GM18505 (cell line): ENCODE results near the gene CLMN.

Experiments used
- ATAC-seq: cut with Tn5 transposase; IDR thresholded peaks from one replicate; pipeline ENCODE4 v1.9.1; 2021; ENCODE audit not compliant: unreplicated experiment
- POLR2A ChIP-seq: IDR thresholded peaks from 4 replicates; pipeline ENCODE4 v1.6.1; 2011; ENCODE audit warnings: borderline replicate concordance; ENCODE audit not compliant: insufficient read depth, insufficient read length; ENCODE audit errors: extremely low read depth

Gene CLMN

GRCh38 chr14:95297832-95298231, 21.9 kb downstream of the CLMN start:
- ATAC-seq: no peak
- no peak for TF ChIP-seq POLR2A

GRCh38 chr14:95296966-95297365, 22.7 kb downstream of the CLMN start:
- no peak for ATAC-seq
- TF ChIP-seq POLR2A: no peak

DNA sequence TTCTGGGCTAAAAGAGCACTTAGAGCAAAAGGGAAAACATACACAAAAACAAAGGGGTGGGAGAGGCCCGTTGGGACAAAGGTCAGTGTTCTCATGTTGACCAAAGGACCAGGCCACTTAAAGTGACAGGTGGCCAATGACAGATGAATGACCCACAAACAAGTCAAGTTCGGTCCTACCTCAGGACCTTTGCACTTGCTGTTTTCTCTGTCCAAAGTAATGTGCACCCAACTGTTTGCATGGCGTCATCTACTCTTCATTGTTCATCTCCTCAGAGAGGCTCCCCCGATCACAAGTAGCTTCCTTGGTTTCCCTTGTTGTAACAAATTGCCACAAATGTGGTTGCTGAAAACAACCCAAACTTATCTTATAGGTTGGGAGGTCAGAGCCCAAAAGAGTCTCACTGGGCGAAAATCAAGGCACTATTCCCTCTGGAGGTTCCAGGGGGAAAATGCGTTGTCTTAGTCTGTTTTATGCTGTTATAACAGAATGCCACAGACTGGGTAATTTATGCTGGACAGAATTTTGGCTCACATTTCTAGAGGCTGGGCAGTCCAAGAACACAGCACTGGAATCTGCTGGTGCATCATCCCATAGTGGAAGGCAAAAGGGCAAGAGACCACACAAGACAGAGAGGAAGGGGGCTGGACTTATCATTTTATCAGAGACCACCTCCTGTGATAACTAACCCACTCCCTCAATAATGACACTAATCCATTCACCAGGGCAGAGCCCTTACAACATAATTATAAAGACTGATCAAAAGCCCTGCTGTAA, 23.9 kb downstream of the CLMN start:
- no peak for ATAC-seq
- TF ChIP-seq POLR2A: no peak

- ATAC-seq: no peak
- TF ChIP-seq POLR2A: no peak
Measured at GRCh38 chr14:95294834-95295599, 24.7 kb downstream of the CLMN start.

GRCh38 chr14:95294320-95294719, 25.4 kb downstream of the CLMN start:
- no peak for ATAC-seq
- TF ChIP-seq POLR2A: no peak

- TF ChIP-seq POLR2A: no peak
- ATAC-seq: no peak
Measured at GRCh38 chr14:95293449-95293848, 26.3 kb downstream of the CLMN start.

DNA sequence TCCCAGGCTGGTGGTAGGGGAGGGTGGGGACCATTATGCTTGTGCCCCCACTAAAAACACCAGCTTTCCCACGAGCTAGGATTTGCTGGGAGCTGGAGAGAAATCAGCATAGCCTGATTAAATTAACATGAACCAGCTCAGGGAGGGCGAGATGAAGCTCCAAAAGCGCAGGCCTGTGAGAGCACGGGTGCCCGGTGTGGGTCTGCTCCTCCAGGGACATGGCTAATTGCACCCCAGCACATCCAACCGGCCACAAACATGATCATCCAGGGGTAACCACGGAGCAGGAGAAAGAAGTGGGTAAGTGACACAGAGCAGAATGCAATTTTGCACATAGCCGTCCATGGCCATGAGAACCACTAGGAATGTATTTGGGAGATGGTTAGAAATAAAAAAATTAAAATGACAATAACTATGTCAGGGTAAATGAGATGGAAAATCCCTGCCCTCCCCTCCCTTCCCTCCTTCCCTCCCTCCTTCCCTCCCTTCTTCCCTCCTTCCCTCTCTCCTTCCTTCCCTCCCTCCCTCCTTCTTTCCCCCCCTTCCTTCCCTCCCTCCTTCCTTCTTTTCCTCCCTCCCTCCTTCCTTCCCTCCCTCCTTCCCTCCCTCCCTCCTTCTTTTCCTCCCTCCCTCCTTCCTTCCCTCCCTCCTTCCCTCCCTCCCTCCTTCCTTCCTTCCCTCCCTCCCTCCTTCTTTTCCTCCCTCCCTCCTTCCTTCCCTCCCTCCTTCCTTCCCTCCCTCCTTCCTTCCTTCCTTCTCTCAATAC, 26.9 kb downstream of the CLMN start:
- TF ChIP-seq POLR2A: no peak
- no peak for ATAC-seq

DNA sequence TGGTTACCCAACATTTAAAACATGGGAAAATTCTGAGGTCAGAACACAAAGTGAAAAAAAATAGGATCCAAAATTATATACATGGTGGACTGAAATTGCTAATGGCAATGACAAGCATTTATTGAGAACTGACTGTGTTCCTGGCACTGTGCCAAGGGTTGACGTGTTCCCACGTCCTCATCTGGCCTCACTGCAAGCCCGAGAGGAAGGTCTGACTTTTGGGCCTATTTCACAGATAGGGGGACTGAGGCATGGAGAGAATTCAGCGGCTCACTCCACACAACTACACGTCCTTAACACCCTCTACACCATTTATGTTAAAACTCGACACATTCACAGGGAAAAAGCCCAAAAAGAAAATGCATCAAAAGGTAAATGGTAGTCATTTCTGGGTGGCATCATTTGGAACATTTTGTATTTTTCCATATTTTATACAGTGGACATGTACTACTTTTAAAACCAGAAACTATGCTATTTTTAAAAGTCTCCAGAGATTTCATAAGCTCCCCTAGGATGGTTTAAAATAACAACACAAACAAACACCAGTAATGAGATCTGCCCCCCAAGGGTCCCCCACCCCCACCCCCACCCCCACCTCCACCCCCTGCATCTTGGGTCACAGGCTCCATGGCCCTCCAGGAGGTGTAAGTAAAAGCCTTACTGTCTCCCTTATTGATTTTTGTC, 27.7 kb downstream of the CLMN start:
- ATAC-seq: no peak
- TF ChIP-seq POLR2A: no peak

DNA sequence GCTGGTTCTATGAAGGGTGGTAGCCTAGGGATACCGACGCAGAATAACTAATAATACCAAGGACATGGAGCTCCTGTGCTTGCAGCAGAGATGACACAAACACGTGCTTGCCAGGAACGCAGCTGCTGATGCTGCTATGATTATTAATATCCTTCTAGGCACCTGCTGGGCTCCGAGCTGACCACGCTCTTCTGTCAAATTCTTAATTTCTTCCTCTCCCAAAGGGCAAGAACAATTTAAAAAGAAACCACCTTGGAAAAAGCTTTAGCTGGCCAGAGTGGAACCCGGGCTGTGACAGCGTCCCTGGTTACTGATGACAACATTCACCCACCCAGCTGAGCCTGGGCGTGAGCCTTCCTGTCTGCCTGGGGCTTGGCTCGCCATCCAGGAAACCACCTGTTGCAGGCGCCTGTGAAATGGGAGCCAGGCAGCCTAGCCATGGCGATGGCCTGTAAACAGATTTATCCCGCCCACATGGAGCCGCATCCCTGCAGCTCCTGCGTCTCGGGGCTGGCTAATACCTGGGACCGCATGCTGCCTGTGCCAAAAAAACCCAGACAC, 28.8 kb downstream of the CLMN start:
- ATAC-seq: no peak
- no peak for TF ChIP-seq POLR2A

DNA sequence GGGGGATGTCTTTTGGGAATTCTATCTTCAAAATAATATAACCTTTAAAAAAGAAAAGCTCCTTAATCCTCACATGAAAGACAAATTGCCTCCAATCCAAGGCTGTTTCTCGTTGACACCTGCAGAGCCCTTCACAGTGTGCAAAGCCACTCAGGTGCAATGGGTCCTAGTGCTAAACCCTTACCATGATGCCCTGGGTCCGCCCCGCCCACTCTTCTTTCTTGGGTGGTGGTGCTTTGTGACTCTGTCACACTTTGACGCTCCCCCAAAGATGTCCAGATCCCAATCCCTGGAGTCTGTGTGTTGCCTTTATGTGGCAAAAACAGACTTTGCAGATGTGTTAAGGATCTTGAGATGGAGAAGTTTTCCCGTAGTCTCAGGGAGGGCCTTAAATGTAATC, 29.7 kb downstream of the CLMN start:
- no peak for ATAC-seq
- no peak for TF ChIP-seq POLR2A

DNA sequence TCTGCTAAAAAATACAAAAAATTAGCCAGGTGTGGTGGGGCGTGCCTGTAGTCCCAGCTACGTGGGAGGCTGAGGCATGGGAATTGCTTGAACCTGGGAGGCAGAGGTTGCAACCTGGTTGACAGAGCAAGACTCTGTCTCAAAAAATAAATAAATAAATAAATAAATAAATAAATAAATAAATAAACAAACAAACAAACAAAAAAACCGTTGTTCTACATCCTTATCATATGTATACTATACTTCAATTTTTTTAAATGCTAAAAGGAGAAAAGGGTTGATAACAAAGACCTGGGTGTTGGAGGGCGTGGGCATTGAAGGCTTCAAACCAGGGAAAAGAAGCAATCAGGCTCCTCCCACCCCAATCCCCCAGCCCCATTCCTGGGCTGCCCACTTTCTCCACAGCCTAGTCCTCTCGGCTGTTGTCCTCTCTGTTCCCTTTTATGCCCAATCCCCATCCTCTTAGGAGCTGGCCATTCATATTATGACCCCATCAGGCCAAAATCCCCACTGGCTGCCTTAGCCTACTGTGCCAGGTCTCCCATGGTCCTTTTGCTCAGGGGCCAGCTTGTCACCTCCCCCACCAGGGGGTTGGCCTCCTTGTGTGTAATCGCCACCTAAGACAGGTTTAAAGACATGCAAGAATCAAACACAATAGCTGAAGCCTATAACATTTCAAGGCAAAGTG, 30.2 kb downstream of the CLMN start:
- no peak for TF ChIP-seq POLR2A
- no peak for ATAC-seq

DNA sequence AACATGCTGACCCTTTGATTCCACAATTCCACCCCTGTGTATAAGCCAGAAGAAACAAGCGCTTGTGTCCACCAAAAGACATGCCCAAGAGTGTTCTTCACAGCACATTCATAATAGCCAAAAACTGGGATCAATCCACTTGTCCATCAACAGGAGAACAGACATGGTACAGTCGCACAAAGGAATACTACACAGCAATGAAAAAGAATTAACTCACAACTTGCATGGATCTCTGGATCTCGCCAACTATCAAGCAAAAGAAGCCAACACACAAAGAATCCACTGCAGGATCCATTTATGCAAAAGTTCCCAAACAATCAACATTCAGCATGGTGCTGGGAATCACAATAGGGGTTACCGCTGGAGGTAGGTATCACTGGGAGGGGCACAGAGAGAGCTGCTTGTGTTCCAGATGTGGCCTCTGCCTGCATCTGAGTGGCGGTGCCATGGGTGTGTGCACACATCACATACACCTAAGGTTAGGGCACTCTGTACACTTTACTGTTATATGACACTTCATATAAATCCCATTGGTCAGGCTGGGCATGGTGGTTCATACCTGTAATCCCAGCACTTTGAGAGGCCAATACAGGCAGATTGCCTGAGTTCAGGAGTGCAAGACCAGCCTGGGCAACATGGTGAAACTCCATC, 30.9 kb downstream of the CLMN start:
- TF ChIP-seq POLR2A: no peak

More for the DNA sequence above, 30.9 kb downstream of the CLMN start:
- no peak for ATAC-seq
